Femur (tissue), 1 donor: ENCODE measurements around the gene C10orf105.
A peak's percentile ranks its signal among the peaks of the same experiment; 100 is the strongest.

Source experiments
- DNase-seq: peaks from one replicate; pipeline ENCODE4 v3.0.0-alpha.2; 2017

The C10orf105 gene

DNA sequence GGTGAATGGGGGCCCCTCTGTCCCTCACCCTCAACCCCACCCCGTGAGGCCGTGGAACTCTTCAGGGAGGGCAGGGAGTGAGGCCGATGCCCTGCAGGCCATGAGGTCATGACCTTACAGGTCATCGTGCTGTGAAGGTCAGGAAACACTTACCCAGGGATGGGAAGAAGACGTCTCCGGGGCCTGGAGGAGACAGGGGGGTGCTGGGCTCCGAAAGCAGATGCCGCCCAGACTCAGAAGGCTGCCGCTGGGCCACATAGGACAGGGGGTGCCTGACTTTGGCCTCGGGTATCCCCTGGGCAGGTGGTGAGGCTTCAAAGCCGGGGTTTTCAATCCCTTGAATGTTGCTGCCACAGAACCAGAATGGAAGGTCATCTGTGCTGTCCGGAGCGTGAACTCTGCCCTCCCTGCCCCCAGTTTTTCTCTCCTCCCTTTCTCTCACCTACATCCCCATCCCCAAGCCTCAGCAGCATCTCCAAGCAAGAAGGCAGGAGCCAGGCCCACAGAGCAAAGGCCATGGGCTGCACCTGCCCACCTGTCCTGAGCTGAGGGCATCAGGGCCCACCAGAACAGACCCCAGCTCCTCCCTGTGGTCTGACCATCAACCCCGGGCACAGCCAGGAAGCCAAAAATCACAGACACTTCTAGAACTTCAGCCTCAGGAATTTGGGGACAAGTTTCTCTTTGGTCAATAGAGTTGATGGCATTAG is 32.1 kb upstream of the C10orf105 start:
- no peak for DNase-seq

DNA sequence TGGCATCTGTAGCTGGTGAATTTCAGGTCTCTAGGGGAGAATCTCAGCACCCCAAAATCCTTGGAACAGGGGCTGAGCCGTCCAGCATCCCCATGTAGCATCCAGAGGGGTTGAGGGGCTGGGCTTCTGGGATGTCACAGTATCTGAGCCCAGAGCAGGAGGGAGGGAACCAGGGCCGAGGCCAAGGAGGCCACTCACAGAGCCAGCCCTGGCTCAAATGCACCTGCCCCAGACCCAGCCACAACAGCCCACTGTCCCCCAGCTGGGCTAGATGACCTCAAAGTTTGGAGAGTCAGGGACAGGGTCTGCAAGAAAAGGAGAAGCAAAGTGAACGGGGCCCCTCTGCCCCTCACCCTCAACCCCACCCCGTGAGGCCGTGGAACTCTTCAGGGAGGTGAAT is 31.4 kb upstream of the C10orf105 start:
- DNase-seq = no peak

DNA sequence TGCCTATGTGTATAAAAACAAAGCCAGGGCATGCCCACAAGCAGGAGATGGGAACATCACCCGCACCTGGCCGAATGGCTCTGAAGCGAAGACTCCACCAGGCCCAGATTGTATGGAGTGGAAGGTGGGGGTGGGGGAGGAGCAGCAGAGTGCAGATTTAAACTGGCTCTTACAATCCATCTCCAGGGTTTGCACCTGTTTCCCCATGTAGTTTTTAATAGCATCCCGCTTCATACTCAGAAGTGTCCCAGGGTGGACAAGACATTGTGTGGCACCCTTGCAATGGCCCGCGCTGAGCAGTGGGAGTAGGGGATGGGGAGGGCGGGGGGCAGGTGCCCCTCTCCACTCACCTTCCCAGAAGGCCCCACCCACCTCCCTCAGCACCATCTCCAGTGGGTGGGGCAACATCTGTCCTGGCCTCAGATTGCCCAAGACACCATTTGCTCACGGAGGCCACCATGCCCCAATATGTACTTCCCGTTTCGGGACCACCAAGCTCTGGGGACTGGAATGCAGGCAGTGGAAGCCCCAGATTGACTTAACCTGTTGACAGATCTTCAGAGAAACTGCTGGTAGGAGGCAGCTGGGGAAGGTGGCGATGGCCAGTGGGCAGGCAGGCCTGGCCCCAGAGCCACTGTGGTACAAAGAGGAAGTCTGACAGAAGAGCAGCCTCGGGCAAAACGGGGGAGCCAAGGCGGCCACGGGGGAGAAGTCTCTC is 30.7 kb upstream of the C10orf105 start:
- DNase-seq = no peak

DNA sequence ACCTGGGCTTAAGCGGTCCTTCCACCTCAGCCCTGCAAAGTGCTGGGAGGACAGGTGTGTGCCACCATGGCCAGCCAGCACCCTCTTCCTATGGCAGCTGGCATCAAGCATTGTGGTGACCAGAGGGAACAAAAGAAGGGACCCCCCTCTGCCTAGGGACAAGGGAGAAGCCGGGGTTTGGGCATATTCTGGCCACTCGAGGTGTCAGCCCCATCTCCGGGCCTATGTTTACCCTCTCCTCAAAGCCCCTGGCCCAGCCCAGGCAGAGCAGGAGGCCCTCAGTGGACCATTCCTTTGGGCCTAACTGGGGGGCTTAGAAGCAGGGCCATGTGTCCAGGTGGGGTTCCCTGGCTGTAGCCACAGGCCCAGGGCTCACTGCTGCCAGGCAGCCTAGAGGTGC is 29.8 kb upstream of the C10orf105 start:
- DNase-seq = no peak

DNA sequence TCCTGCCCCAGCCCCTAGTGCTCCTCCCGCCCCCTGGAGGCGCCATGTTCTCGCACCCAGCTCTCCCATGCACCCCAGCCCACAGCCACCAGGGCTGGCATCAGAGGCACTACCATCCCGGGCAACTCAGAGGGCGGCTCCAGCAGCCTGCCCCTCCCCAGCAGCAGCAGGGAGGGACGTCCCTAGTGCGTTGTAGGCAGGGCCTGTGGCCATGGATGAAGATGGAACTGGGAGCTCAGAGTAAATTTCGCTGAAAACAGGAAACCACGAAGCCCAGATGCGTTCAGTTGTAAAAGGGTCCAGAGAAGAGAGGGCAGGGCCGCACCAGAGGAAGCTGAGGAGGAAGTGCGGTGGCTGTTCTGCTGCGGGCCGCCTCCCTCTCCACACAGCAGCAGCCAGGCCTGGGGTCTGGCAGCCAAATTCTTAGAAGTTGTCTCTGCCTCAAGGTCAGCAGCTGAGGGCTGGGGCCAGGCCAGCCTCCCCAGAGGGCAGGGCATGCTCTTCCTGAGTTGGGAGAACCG is 29.2 kb upstream of the C10orf105 start:
- DNase-seq = peak; percentile 87

DNA sequence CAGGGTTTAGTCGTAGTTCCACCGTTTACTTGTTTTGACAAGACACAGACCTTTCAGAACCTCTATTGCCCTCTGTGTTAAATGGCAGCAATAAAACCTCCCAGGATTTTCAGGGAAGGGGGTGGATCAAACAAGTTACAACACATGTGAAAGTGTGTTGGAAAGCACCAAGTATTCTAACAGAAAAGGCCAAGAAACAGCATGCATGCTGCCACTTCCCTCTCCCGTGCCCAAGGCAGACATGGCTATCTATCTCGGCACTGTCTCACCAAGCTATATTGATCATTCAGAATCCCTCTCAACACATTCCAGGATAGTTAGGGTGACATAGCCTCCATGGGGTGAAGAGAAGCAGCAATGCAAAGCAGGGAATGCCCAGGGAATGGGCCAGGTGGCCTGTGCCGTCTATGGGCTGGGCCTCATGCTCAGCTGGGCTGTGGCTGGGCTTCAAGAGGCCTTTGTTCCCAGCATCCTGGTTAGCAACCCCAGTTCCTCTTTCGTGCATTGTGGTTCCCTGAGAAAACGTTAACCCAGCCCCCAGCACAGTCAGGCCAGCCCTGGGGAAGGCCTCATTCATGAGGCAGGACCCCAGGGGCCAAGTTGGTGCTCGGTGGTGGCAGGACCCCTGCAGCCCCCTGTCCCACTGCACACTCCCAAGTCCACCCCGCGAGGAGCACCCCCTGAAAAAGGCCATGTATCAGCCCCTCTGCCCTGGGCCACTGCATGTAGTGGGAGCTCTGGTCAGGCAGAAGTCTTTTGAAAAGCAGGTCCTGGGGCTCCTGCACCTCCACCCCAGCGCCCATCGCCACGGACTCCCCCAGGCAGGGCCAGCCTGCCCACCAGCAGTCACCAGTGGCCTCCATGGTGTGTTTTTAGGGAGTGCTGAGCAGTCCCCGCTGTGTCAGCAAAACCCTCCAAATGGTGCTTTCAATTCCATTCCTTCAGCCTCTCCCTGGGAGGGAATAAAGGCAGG is 28.3 kb upstream of the C10orf105 start:
- DNase-seq = no peak

DNA sequence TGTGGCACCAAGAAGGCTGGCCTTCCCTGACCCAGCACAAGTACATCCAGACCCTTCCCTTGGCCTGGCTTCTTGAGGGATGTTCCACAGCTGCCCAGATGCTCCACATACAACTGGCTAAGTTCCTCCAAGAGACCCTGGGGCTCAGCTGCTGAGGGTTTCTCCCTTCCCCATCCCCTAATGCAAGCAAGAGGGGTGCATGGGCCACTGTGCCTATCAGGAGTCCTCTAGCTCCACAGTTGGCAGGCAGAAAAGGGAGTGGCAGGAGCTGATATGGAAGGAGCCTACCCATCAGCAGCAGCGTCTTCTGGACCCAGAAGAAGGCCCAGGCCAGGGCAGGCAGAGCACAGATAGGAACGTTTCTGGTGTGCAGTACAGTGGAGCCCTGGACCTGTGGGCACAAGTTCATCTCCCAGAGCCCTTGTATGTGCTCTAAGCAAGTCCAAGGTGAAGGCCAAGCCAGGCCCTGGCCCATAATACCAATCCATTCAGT is 27.5 kb upstream of the C10orf105 start:
- no peak for DNase-seq

DNA sequence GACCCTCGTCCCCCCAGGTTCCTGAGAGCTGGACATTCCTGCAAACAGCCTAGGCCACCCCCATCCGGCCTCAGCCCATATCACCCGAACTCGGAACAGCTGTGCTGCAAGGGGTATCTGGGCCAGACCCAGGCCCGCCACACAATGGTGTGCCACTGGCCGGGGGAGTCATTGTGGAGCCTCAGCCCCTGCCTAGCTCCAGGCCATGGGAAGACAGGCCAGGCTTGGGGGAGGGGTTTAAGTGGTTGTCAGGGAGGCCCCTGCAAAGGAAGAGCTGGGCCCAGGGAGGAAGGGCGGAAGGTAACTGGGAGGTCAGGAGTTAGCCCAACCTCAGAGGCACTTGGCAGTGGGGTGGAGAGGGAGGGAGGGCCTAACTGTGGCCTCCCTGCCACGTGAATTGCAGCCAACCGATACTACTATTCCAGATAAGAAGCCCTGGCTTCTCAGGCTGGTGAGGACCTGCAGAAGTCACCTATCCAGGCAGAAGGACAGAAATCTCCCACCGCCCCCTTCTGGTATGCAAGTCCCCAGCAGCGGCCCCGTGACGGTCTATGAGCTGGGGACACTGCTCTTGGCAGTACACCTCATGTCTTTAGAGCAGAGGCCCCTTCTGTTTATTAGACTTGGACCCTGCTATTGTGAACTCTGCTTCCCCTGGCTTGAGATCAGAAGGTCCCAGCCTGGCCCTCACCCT is 26.9 kb upstream of the C10orf105 start:
- no peak for DNase-seq

DNA sequence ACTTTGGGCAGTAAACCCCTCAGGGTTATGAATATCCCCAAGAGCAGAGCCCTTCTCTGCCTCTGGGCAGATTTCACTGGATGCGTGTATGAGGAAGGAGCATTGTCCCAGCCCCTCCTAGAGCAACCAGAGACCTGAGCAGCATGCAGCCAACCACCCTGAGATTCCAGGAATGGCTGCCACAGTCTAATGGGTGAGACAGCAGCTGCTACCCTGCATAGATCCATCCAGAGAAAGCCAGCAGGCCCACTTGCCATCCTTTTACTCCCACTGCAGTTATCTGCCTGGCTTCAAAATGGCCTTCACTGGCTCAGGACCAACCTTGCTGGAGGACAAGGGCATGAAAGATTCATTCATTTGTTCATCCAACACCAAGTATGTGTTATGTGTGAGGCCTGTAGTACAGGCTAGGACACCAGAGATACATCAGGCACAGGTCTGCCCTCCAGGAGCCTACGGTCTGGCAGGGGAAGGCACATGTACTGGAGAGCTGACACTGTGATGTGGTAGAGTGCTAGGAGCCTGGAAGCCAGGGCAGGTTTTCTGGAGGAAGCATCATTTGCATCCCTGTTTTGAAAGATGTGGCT is 26.2 kb upstream of the C10orf105 start:
- no peak for DNase-seq

DNA sequence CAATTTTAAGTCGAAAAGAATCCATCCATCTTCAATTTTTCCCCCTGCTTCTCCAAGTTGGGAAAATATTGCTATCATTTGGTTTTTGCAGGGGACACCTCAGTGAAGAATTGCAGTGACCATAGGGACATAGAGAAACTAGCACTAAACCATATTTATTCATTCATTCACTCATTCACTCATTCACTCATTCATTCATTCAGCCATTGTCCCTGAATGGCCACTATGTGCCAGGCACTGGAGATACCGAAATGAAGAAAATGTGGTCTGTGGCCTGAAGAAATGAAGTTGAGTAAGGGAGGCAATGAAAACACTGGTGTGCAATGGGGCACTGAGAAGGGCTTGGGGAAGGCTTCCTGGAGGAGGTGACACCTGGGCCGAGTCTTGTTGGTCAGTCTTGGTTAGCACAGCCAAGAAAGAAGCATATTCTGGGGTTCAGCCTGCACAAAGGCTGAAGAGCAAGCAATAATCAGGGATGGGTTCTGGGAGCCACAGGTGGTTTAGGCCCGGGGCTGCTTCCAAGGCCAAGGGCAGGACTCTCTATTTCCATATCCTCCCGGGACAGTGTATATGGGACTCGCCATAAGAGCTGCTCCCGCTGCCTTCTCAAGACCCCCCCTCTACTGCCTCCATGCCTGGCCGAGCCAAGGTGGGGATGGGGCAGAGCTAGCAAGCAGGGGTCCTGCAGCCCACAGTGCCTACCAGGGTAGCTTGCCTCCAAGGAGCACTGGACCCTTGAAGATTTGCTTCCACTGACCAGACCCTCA is 25.5 kb upstream of the C10orf105 start:
- DNase-seq = no peak

DNA sequence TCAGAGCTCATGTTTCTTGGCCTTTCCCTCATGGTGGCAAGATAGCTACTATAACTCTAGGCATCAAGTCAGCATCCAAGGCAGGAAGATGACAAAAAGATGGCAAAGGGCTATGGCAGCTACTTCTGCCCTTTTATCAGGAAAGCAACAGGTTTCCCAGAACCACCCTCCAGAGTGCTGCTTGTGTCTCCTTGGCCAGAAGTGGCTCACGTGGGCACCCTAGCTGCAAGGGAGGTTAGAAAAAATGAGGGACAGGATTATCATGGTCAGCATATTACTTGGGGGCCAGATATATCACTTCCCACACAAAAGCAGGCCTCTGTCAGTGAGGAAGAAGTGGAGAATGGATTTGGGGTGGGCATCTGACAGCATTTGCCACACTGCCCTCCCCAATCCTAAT is 24.3 kb upstream of the C10orf105 start:
- no peak for DNase-seq

DNA sequence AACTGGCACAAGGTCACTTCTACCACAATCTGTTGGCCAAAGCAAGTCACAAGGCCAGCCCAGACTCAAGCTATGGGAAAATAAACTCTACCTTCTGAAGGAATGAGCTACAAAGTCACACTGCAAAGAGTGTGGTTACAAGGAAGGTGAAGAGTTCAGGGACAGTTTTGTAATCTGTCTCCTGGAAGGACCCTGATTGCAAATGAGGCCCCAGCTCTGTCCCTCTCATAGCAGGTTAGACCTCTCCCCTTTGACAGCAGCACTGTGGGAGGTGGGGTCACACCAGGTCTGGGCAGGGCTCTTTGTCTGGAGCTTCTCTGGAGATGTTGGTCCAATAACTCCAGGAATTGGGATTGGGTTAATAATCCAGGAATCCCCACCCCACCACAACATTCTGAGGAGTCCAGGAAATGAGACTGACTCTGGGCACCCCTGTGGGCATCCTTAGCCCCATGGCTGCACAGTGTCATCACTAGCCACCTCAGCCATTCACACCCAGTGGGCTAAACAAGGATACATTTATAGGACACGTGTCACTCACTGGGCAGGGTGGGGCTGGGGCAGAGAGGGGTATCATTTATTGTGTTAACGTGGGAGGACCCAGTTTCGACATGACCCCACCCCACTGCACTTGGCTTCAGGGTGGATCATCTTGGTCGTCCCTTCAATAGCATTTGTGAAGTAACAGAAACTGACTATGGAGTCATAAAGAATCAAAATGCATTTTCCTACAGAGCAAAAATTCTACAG is 23.7 kb upstream of the C10orf105 start:
- no peak for DNase-seq

DNA sequence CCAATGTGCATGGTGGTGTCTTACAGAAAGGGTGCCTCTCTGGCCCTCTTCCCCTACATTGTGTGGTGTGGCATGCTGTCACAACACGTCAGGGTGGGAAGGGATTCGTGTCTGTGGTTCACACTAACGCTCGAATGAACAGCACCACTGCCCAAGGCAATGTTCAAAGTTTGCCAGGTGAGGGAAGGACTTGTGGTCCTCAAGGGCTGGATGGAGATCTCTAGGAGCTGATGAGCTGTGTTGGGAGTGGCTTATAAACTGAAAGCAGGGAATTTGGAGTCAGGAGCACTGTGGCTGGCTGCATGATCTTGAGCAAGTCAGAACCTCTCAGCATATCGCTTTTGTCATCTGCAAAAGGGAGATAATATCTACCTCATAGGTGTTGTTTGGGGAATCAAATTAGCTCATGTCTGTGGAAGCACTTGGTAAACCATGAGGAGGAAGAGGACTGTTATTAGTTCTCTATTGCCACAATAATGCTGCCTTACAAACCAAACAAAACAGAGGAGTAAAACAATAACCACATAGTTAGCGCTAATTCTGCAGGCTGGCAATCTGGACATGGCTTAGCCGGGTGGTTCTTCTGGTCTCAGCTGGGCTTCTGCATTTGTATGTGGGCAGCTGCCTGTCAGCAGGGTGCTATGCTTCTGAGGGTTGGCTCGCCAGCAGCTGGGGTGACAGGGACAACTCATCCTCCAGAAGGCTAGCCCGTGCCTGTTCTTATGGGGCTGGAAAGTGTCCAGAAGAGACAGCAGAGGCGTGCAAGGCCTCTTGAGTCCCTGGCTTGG is 22.9 kb upstream of the C10orf105 start:
- no peak for DNase-seq

DNA sequence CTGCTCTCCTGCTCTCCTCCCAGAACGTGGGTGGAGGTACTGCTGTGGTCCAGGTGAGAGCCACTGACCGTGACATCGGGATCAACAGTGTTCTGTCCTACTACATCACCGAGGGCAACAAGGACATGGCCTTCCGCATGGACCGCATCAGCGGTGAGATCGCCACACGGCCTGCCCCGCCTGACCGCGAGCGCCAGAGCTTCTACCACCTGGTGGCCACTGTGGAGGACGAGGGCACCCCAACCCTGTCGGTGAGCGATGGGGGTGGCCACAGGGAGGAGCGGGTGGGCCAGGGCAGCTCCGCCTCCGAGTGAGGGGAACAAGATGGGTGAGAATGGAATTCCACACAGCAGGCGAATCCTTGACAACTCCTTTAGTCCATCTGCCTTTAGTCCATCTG is 22.1 kb upstream of the C10orf105 start:
- DNase-seq = no peak

DNA sequence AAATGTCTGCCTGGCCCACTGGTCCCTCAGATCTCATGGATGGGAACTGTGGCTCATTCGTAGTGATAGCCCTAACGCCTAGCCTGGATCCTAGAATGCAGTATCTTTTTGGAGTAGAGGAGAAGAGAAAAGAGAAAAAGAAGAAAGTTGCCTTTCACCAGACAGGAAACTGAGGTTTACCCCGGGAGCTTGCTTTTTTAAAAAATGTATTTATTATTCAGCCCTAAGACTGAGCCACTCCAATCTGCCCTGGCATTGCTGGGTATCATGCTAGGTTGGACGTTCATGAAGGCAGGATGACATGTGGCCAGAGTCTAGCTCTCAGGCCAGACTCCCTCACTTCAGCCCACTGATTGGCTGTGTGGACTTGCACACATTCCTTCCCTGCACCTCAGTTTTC is 21.5 kb upstream of the C10orf105 start:
- DNase-seq = no peak

DNA sequence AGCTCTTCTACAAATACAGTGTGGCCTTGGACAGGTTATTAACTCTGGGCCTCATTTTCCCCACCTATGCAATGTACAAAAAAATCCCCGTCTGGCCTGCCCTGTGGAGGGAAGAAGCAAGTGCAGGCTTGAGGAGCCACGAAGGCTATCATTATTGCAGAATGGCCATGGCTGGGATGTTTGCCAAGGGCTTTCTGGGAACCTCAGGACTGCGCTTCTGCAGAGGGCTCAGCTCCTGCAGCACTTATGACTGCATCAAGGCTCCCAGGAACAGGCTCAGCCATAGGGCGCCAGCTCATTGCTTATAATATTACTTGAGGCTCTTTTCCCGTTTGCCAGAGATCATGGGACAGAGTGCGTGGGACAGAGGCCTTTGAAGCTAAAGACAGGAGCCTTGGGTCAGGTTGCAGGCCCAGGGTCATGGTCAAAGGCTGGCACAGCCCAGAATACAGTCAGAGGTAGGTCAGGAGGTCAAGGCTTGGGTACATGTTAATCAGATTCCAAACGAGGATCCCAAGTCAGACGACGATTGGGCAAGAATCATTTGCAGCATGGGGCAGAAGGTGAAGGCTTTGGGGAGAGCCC is 20.6 kb upstream of the C10orf105 start:
- DNase-seq = peak; percentile 77

DNA sequence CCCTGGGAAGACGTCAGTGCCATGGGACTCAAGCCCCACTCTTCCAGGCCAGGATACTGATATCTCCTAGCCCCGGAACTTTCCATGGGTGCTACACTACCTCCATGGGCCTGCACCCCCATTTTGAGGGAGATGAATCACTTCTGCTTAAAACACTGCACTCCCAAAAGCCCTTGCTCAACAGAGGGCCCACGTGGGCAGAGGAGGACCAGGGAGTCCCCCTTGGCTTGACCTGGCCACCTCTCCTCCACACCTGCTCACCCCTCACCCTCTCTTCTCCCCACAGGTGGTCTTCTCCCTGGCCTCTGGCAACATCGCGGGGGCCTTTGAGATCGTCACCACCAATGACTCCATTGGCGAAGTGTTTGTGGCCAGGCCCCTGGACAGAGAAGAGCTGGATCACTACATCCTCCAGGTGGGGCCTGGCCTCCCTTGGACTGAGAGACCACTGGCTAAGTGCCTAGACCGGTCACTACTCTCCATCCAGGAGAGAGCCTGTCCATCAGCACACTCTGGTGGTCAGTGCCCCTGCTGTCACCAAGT is 19.9 kb upstream of the C10orf105 start:
- DNase-seq = no peak

DNA sequence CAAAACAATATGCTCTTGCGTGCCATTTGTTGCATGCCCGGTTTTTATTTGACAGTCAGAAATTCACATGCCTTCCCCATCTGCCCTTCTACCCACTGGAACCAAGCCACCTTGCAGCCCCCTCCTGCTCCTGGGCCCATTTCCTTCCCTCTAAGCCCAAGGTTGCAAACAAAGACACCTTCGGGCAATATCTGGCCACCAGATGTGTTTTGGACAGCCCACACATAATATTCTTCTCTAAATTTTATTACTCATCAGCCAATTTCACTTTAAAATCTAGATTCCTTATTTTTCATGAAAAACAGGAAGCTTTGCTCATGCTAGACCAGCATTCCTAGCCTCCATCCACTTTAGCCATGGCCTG is 18.2 kb upstream of the C10orf105 start:
- no peak for DNase-seq
